ENCODE measurements around the gene TNNI3K. TPM values are rescaled to one million over a fixed set of nuclear protein-coding genes. Genes with fewer than 3 reads are reported as not detected.
A peak's percentile ranks its signal among the peaks of the same experiment; 100 is the strongest.

Gene TNNI3K
- polyA plus RNA-seq, 1 donor from 2014 or later = not detected

GRCh38 chr1:74427681-74428080 lies 192.5 kb downstream of the TNNI3K start:
- Mint-ChIP-seq H3K4me3 (no peak overlapping the region), H3K27me3 (no peaks in the 10 kb centered on the region), H3K9me3 (no peaks in the 10 kb centered on the region), H3K36me3 (no peaks in the 10 kb centered on the region), H3K27ac (no peak overlapping the region), H3K4me1 (no peaks in the 10 kb centered on the region)

- Mint-ChIP-seq H3K4me3 (no peak overlapping the region), H3K27ac (no peak overlapping the region), H3K4me1 (no peaks in the 10 kb centered on the region), H3K27me3 (no peaks in the 10 kb centered on the region), H3K9me3 (no peaks in the 10 kb centered on the region), H3K36me3 (no peaks in the 10 kb centered on the region)
Measured at GRCh38 chr1:74429580-74429979, 194.4 kb downstream of the TNNI3K start.

DNA sequence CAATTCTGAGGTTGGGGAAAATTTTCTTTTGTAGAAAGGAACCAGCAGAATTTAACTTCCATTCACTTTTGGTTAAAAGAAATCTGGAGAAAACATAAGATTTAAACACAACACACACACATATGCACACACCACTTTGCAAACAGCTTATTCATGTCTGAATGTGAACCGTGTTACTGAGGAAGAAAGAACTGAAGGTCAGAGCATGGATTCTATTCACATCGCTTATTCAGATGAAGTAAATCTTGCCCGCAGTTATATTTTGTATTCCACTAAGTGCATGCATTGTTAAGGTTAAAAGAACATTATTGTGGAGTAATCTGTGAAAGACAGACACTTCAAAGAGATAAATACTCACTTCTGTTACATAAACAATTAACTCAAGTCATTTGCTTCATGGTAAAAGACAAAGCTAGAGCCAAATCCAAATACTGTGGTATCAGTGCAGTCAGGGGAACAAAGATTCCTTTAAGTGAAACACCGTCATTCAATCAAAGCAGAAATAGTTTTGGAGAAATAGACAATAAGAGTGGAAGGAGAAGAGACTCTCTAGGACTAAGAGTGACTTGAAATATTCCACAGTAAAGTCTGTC lies 195.3 kb downstream of the TNNI3K start:
- Mint-ChIP-seq H3K36me3 (no peaks in the 10 kb centered on the region), H3K27ac (no peak overlapping the region), H3K4me1 (no peaks in the 10 kb centered on the region), H3K4me3 (no peak overlapping the region), H3K9me3 (no peaks in the 10 kb centered on the region), H3K27me3 (no peaks in the 10 kb centered on the region)

- no peaks in the 10 kb centered on the region for H3K36me3 Mint-ChIP-seq
- H3K4me1 Mint-ChIP-seq = no peaks in the 10 kb centered on the region
- H3K27me3 Mint-ChIP-seq = no peaks in the 10 kb centered on the region
- no peak overlapping the region for H3K27ac Mint-ChIP-seq
- no peaks in the 10 kb centered on the region for H3K9me3 Mint-ChIP-seq
- no peak overlapping the region for H3K4me3 Mint-ChIP-seq
Measured at GRCh38 chr1:74431531-74431930, 196.3 kb downstream of the TNNI3K start.

DNA sequence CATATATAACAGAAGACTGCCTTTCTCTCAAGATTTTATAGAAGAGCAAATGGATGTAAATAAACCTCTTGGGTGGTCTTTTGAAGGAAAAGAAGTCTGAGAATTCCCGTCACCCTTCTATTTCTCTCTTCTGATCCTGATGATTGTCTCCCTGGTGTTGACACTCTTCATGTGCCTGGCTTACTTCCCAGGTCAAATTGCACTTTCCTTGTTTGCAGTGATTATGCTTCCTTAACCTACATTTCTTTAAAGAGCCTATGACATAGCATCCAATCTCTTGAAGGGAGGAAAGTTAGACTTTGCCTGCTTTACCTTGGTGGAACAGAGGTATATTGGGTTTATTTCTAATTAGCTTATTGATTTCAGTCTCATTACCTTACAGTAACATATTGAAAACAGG lies 197.1 kb downstream of the TNNI3K start:
- Mint-ChIP-seq H3K4me1 (peaks cover 0 to 3% (median 0%) of the 10 kb centered on the region in 3 donors), H3K27me3 (no peaks in the 10 kb centered on the region), H3K9me3 (no peaks in the 10 kb centered on the region), H3K4me3 (no peak overlapping the region), H3K27ac (peak overlapping the region in 1 of 3 donors; percentile 0), H3K36me3 (no peaks in the 10 kb centered on the region)

DNA sequence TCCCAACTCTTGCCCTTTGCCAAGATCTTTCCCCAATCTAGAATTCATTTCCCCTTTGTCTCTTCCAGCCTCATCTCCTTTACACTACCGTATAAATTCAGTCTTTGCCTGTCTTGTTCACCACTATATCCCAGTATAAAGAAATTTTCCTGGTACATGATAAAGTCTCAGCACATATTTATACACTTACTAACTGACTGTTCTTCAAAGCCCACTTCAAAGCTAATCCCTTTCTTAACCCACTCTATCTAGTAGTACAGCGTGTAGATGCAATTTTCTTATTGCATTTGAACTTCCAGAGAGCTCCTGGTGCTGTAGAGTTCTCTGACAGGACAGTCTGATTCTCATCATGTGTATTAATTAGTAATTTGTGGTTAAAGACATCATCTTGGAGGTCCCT lies 199.1 kb downstream of the TNNI3K start:
- no peaks in the 10 kb centered on the region for H3K9me3 Mint-ChIP-seq
- H3K27ac Mint-ChIP-seq = no peak overlapping the region
- no peaks in the 10 kb centered on the region for H3K27me3 Mint-ChIP-seq
- peaks cover 0 to 3% (median 0%) of the 10 kb centered on the region in 3 donors for H3K4me1 Mint-ChIP-seq
- no peak overlapping the region for H3K4me3 Mint-ChIP-seq
- H3K36me3 Mint-ChIP-seq = no peaks in the 10 kb centered on the region

DNA sequence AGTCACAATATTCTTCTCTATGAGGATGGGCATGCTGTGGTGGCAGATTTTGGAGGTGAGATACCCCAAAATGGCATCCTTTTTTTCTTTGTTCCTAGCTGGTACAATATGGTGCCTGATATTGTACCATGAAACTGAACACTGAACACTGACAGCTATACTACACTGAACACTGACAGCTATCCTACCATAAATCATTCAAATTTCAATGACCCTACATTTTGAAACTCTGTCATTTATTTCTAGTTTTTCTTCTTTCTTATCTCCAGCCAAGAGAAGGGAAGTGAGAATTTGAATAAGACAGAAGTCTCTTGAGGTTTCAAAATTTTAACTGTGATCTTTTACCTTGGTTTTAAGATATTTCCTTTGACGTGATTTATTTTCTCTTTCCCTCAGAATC lies 200.9 kb downstream of the TNNI3K start:
- Mint-ChIP-seq H3K9me3 (no peaks in the 10 kb centered on the region), H3K4me3 (no peak overlapping the region), H3K27me3 (no peaks in the 10 kb centered on the region), H3K27ac (peak overlapping the region in 1 of 3 donors; percentile 80), H3K4me1 (peaks cover 0 to 3% (median 0%) of the 10 kb centered on the region in 3 donors), H3K36me3 (no peaks in the 10 kb centered on the region)

DNA sequence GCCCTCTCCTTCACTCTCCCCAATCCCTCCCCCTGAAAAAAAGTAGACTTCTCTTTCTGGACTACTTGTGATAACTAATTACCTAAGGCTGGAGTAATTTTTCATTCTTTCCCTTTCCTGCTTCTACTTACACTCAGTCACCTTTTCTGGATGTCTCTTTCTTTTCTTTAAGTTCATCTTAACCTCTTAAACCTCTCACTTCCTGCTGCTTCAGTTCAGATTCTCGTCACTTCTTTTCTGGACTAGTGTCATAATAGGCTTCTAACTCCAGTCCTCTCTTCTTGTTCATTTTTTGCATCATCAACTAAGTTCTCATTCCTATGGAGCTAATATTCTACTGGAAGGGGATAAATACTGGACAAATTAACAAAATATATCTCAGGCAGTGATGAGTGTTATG lies 201.8 kb downstream of the TNNI3K start:
- Mint-ChIP-seq H3K27me3 (no peaks in the 10 kb centered on the region), H3K9me3 (no peaks in the 10 kb centered on the region), H3K4me3 (no peak overlapping the region), H3K27ac (no peak overlapping the region), H3K36me3 (no peaks in the 10 kb centered on the region), H3K4me1 (peaks cover 0 to 3% (median 0%) of the 10 kb centered on the region in 3 donors)

GRCh38 chr1:74452035-74452434 lies 216.8 kb downstream of the TNNI3K start:
- H3K4me1 Mint-ChIP-seq = no peaks in the 10 kb centered on the region
- no peaks in the 10 kb centered on the region for H3K27me3 Mint-ChIP-seq
- no peaks in the 10 kb centered on the region for H3K36me3 Mint-ChIP-seq
- no peak overlapping the region for H3K27ac Mint-ChIP-seq
- peaks cover 0 to 10% (median 0%) of the 10 kb centered on the region in 3 donors for H3K9me3 Mint-ChIP-seq
- no peak overlapping the region for H3K4me3 Mint-ChIP-seq

DNA sequence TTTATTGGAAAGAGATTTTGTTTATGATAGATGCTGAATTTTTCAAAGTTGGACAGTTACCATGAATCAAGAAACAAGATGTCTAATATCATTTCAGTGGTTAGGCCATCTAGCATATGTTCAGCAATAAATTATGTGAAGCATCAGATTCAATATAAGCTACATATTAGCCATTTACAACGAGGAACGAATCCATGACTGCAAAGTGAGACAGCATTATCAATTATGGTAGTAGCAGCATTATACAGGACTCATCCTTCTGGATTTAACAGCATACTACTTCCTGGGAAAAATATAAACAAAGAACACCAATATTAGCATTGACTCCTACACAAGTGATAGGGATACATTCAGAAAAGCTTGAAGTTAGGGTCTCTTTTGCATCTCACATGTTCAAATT lies 218.1 kb downstream of the TNNI3K start:
- no peaks in the 10 kb centered on the region for H3K27me3 Mint-ChIP-seq

DNA sequence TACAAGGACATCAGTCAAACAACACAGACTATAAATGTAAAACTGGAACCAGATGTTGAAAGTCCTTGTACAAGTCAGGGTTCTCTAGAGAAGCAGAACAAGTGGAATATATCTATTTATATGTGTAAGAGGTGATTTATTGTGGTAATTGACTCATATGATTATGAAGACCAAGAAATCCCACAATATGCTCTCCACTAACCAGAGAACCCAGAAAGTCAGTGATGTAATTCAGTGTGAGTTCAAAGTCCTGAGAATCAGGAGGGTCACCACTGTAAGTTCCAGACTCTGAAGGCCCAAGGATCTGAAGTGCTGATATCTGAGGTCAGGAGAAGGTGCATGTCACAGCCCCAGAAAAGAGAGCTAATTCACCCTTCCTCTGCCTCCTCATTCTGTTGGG lies 220.2 kb downstream of the TNNI3K start:
- Mint-ChIP-seq H3K9me3 (peaks cover 0 to 7% (median 0%) of the 10 kb centered on the region in 3 donors), H3K4me1 (no peaks in the 10 kb centered on the region), H3K4me3 (no peak overlapping the region), H3K27me3 (no peaks in the 10 kb centered on the region), H3K27ac (no peak overlapping the region), H3K36me3 (no peaks in the 10 kb centered on the region)

More for the DNA sequence above, 218.1 kb downstream of the TNNI3K start:
- no peak overlapping the region for H3K4me3 Mint-ChIP-seq
- no peak overlapping the region for H3K27ac Mint-ChIP-seq
- H3K9me3 Mint-ChIP-seq = peaks cover 0 to 10% (median 0%) of the 10 kb centered on the region in 3 donors
- no peaks in the 10 kb centered on the region for H3K36me3 Mint-ChIP-seq
- H3K4me1 Mint-ChIP-seq = no peaks in the 10 kb centered on the region

GRCh38 chr1:74457253-74457652 lies 222.1 kb downstream of the TNNI3K start:
- H3K27ac Mint-ChIP-seq = no peak overlapping the region
- no peaks in the 10 kb centered on the region for H3K27me3 Mint-ChIP-seq

DNA sequence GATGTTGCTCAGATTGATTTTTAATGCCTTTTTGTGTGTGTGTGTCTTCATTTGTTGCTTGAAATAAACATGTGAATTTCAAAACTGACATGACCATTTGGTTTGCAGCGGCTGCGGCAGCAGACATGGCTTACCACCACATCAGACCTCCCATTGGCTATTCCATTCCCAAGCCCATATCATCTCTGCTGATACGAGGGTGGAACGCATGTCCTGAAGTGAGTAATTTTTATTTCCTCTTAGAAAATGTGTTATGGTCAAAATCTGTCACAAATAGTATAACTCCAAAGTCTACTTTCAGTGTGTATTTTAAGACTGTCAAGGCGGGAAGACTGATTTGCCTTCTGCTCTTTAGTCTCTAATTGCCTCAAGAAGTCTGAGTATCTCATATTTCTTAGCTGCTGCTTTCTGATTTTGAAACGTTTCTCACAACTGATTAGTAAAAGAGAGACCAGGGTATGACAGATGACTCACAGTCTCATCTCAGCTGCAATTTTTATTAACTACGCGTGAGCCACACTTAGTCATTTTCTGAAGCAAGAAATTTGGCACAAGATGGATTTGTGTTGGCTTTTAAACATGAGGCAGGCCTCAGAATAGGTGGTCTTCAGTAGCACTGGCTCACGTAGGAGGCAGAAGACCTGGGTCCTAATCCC lies 228.3 kb downstream of the TNNI3K start:
- no peaks in the 10 kb centered on the region for H3K9me3 Mint-ChIP-seq
- no peak overlapping the region for H3K27ac Mint-ChIP-seq
- no peaks in the 10 kb centered on the region for H3K27me3 Mint-ChIP-seq
- peaks cover 0 to 4% (median 2%) of the 10 kb centered on the region in 3 donors for H3K4me1 Mint-ChIP-seq
- H3K4me3 Mint-ChIP-seq = no peak overlapping the region
- no peaks in the 10 kb centered on the region for H3K36me3 Mint-ChIP-seq

More at GRCh38 chr1:74457253-74457652, 222.1 kb downstream of the TNNI3K start:
- no peaks in the 10 kb centered on the region for H3K9me3 Mint-ChIP-seq
- no peak overlapping the region for H3K4me3 Mint-ChIP-seq
- H3K4me1 Mint-ChIP-seq = no peaks in the 10 kb centered on the region
- H3K36me3 Mint-ChIP-seq = no peaks in the 10 kb centered on the region

GRCh38 chr1:74464037-74464436 lies 228.8 kb downstream of the TNNI3K start:
- Mint-ChIP-seq H3K9me3 (no peaks in the 10 kb centered on the region), H3K27ac (no peak overlapping the region), H3K27me3 (no peaks in the 10 kb centered on the region), H3K4me1 (peaks cover 0 to 4% (median 2%) of the 10 kb centered on the region in 3 donors), H3K4me3 (no peak overlapping the region), H3K36me3 (no peaks in the 10 kb centered on the region)

- Mint-ChIP-seq H3K27me3 (peaks cover 2% of the 10 kb centered on the region), H3K9me3 (no peaks in the 10 kb centered on the region), H3K4me3 (no peak overlapping the region), H3K36me3 (no peaks in the 10 kb centered on the region), H3K4me1 (peaks cover 0 to 4% (median 2%) of the 10 kb centered on the region in 3 donors), H3K27ac (no peak overlapping the region)
Measured at GRCh38 chr1:74465193-74465681, 230.1 kb downstream of the TNNI3K start.
